Superior temporal gyrus (tissue), 1 donor: ENCODE results near the gene TMEM250.

Experiments
- DNase-seq: peaks from one replicate; pipeline ENCODE4 v3.0.0-alpha.2; 2016; ENCODE audit errors: extremely low spot score

Gene TMEM250

DNA sequence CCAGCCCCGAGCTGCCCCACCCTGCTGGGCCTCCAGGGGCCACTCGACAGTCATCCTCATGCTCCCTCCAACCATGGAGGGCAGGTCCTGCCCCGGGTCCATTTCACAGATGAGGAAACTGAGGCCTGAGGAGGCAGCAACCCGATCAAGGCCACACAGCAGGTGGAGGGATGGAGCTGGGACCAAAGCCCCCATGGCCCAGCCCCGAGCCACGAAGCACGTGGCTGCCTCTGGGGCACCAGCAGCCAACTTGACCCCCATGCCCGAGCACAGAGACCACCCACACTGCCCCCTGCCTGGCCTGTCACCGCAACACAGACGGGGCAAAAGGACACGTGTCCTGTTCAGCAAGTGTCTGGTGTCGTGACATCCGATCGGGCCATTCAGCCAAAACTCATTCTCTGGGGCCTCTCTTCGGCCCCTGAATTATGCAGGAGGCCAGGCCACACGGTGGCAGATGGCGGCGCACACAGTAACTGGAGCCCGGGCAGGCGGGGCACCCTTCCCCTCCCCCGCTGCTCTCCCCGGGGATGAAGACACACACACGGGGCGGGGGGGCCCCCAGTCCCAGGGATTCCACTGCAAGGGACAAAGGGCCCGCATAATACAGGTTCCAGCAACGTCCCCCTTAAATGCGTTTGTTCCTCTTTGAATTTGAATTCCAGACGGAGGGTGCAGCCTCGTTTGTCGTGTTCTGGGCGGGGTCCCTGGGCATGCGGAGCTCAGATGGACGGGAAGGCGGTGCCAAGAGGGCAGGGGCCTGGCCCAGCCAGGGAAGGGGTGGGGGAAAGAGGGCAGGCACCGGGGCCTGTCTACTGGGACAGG lies 29.4 kb upstream of the TMEM250 start:
- no peak for DNase-seq

DNA sequence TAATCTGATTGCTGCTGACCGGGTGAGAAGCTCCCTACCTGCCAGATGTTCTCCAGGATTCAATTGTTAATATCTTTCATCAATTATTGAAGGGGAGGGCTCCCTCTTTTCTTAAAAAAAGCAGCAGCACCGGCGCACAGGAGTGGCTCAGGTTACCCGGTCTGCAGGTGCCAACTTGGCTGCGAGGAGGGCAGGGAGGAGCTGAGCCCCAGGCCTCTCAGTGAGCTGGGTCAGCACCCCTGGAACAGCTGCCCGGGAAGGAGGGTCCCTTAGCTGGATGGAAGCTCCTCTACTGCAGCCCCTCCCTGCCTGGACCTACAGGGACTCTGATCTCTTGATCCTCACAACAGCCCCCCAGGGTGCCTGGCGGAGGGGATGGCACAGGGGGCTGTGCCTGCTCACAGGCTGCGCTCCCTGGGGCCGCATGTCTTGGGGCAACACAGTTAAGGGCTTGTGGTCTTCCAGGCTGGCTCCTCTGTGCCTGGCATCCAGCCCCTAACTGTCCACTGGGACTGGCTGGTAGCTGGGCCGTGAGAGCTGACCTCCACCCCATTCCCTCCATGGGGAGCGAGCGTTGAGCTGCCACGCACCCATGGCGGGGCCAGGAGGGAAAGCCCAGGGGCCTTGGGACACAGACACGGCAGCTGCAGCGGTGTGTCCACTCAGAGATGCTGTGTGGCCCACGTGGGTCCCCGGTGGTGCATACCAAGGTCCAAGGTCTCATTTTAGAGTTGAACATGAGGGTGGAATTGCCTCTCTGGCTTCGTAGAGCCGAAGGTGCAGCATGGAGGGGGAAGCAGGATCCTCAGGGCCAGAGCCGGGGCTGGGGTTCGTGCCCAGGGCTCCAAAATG lies 28.6 kb upstream of the TMEM250 start:
- DNase-seq: no peak

DNA sequence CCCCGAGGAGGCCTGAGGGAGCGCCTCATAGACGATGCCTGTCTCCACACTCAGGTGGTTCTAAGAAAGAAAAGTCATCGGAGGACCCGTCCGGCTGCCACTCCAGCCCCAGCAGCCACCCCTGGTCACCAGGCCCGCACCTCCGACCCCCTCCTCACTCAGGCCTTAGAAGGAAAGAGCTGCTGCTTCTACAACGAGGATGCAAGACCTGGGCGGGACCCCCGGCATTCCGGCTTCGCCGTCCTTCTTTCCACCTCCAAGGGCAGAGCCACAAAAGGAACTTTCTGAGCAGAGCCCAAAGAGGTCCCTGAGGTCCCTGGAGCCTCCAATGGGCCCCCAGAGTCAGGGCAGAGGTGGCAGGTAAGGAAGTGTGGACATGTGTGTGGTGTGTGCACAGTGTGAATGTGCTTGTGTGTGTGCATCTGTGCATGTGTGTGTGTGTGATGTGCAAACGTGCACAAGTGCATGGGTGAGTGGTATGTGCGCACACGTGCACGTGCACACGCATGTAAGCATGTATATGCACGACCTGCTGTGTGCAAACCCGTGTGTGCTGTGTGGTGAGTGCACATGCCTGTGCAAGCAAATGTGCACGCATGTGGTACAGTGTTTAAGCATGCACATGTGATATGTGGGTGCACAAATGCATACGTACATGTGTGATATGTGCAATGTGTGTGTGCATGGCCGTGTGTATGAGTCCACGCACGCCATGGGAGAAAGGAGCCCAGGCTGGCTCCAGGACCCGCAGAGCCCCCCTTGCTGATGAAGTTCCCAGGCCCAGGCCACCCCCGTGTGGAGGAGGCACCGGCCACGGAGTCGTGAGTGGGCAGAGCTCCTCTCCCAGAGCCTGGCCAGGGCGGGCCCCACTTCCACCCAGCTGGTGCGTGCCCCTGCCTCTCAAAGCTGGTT lies 27.7 kb upstream of the TMEM250 start:
- no peak for DNase-seq

DNA sequence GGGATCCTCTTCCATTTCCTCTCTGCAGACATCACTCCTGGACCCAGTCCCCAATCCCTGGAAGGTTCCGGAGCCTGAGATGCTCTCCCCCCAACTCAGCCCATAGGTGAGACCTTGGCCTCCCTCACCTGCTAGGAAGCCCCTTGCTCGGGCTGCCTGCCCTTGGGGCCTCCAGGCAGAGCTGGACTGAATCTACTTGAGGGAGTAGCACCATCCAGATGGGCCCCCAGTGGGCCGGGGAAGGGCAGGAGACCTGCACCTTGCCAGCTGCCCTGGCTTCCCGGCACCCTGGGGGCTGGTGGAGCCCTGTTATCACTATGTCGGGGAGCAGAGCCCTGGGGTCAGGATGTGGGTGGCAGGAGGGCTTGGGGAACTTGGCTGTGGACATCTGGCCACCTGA lies 26.9 kb upstream of the TMEM250 start:
- DNase-seq: no peak

DNA sequence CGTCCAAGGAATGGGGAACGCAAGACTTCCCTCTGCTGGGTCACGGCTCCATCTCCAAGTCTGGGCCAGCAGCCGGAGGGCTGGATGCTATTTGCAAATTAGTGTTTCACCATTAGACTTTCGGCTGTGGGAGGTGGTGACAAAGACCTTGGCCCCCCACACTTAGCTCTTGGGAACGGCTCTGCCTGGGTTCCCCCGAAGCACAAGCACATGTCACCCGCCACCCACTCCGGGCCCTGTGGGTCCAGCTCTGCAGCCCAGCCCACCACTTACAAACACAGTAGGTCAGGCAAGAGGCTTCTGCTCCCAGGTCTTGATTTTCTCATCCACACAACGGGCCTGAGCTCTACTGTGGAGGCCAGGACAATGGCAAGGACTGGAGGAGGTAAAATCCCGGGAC lies 25.8 kb upstream of the TMEM250 start:
- DNase-seq: no peak

DNA sequence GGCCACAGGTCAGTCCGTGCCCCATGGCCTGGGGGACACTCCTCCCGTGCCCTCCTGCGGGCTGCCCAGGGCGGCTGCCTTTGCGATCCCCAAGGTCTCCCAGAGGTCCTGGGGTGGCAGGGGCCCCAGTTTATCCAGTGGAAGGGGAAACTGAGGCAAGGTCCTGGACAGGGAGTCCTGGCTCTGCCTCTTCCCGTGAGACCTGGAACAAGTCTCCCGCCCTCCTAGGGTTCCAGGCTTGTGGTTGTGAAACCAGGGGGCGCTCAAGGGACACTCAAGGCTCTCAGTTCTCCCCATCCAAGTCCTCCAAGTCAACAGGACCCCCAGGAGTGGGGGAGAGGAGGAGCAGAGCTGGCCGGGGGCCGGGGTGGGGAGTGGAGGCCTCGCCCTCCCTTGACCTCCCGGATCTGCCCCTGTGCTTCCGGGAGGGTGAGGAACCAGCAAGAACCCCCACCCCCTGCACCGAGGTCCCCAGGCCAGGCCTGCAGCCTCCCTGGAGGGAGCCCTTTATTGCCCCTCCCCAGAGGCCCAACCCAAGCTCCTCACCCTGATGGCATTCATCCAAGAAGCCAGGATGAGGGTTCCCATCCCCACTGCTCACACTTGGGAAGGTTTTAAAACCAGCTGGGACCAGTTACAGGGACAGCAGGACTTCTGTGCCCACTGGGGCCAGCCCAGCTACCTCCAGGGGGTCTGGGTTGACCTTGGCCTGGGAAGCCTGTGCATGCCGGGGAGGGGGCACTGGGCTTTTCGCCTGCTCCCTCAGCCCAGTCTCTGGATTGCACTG lies 24.7 kb upstream of the TMEM250 start:
- DNase-seq: no peak

DNA sequence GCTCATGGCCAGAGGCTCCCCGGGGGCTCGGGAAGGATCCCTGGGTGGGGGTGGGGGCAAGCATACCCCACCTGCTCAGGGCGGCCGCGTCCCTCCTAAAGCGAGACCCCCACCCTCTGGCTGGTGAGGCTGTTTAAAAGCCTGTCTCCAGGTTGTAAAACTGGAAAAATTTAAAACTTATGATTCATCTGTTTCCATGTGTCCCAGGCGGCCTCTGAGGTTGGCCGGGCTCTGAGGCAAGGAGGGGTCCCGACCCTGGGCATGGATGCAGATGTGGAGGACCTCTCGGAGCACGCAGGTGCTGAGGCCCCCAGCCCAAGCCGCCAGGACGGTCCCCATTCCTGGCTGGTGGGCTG lies 24.2 kb upstream of the TMEM250 start:
- DNase-seq: no peak

DNA sequence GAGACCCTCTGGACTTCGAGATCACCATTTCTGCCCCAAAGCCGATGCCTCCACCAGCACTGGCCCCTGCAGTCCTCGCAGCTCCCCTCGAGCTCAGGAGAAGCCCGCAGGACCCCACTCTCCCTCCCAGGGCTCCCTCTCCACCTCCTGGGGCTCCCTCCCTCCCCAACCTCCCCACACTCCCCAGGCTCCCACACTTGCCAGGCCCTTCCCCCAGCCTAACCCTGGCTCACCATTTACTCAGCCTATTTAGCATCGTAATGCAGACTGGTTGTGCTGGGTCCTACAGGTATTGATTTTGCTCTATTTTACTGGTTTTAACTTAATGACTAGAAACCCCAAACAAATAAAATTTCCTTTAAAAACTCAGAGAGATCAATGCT lies 23.7 kb upstream of the TMEM250 start:
- no peak for DNase-seq

DNA sequence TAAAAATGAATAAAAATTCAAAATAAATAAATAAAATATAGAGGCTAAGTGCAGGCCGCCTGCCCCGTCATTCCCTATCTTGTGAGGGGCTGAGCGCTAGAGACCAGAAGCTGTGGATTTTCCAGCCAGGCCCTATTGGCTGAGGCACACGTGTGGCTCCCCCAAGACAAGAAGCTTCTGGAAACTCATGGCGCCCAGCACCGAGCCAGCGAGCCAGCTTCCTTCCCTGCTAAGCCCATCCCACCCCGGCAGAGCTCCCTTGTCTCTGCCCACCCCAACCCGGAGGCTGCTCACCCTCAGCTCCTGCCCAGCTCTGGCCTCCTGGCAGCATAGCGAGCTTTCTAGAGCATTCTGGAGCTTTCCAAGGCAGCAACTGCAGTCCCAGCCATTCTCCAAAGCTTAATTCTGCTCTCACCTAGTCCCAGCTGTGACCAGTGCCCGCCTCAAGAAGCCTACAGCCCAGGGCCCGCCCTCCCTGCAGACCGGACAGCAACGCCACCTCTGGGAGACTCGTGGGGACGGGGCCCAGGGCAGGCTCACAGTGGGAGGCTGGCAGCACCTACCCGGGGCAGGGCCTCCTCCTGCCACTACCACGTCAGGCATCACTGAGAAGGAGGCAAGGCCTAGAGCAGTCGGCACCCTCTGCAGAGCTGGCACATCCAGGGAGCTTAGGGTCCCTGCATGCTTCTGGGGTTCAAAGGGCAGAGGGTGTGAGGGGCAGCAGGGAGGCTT lies 23.2 kb upstream of the TMEM250 start:
- DNase-seq: no peak

DNA sequence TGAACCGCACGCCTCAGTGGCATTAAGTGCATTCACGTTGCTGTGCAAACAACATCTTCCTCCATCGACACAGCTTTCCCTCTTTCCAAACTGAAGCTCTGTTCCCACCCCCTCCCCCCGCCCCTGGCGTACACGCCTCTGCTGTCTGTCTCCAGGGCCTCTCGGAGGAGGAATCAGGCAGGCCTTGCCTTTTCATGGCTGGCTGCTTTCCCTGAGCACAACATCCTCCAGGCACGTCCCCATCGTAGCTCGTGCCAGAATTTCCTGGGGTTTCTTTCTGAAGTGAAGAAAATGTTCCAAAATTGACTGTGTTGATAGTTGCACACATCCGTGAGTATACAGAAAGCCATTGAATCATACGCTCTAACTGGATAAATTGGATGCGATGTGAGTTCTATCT lies 22.3 kb upstream of the TMEM250 start:
- peak; percentile 24 for DNase-seq

DNA sequence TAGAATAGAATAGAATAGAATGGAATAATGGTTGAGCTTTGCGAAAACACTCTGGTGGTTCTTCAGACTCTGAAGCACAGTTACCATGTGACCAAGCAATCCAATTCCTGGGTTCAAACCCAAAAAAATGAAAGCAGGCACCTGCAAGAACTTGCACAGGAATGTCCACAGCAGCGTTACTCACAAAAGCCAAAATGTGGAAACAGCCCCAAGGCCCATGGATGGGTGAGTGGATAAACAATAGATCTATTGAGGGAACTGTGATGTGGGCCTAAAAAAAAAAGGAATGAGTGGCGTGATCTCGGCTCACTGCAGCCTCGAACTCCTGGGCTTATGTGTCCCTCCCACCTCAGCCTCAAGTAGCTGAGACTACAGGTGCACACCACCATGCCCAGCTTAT lies 21.4 kb upstream of the TMEM250 start:
- no peak for DNase-seq

DNA sequence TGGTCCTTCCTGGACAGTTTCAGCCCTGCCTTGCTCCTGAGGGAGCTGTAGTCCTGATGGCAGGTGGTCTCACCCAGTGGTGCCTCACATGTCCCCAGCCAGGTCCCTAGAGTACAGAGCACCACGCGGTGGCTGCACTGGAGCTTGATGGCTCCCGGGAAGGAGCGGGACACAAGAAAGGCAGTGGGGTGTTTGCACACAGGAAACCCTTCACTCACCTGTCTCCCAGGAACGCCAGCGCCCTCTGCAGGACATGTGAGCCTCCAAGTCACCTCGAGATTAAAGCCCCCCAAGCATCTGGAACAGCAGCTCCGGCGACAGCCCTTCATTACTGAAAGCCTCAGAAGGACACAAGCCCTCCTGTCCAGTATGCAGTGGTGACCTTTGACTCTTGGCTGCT lies 19.9 kb upstream of the TMEM250 start:
- DNase-seq: no peak

DNA sequence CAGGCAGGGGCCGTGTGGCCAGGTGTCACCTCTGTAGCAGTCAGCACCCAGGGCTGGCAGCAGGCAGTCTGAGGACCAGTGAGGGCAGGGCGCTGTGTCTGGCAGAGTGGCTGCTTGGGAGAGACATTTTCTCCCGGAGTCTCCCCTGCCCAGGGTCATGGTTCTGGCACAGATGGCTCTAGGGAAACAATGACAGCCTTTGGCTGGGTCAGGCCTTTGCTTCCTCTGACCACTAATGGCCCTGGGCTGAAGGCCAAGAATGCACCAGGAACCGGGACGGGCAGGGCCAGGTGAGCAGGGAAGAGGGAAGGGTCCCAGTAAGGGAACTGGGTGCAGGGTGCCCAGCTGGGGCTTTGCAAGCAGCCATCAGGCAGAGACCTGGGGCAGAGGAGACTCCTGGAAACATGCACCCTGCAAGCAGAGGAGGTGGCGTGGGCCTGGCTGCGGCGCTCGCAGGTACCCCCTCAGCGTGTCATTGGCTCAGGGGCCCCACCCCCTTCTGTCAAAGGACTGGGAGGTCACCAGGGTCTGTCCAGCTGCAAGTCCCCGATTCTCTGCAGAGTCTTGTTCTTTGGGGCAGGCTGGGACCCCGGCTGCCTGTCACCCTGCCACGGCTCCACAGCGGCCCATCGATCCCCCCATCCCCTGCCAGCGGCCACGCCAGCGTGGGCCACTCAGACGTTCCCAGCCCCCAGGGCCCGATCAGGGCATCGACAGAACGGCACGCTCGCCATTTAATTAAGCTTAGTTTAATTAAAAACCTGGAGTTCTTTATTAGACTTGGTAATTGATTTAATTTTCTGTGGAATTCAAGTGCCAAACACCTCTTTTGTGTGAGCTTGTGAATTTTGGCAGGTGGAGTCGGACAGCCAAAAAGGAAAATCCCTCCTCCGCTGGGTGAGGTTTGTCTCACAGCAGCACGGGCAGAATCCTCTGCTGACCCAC lies 18.9 kb upstream of the TMEM250 start:
- no peak for DNase-seq

DNA sequence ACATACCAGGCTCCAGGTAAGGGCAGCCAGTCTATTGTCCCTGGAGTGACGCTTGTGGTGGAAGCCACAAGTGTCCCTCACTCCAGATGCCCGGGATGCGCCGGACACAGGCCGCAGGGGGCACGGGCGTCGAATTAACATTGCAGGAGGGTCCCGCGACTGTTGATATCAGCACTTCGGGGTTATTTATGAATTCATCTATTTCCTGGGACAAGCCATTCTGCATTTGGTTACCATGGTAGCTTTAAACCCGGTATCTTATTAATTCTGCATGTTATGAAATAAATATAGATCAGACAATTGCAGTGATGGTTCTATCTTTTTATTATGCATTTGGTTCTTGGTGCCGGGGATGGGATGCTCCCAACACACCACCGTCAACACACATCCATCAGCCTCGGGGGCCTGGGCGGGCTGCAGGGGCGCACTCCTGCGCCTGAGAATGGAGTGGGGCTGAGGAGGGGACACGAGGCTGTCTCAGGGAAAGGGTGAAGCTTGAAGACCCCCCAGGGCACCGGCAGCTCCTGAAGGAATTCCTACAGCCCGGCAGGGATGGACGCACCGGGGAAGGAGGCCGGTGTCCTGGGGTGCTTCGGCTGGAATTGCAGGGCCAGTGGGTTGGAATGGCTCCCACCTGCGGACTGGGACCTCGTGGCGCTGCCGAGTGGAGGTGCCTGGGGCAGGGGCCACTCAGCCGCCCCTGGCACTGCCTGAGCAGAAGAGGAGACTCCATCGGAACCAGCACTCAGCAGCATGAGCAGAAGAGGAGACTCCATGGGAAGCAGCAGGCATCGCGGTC lies 17.7 kb upstream of the TMEM250 start:
- no peak for DNase-seq

DNA sequence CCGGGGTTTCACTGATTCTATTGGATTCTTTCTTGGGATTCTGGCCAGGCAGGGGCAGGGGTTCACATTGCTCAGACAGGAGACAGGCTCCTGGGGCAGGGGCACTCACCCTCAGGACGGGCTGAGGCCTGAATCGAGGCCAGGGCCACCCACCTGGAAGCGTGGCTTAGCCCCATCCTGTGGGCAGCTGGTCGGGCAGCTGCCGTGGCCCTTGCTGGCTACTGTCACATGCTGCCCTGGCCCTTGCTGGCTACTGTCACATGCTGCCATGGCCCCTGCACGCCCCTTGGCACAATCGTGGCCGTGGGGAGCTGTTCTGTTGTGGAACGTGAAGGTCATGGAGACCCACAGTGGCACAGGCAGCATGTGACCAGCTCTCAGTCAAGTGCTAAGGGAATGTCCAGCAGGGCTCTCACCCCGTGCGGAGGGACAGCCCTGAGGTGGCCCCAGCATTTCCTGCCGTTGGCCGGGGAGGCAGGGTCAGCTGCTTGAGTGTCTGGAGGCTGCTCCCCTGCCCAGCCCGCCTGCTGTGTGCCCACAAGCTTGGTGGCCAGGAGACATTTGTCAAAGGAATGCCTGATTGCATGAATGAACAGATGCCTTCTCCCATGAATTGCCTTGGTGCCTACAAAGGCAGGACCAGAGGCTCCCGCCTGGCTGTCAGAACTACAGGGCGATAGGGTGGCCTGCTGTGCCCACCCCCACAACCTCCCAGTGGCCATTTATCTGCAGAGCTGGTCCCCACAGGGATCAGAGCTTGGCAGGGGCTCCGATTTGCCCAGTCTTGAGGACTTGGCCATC lies 16.9 kb upstream of the TMEM250 start:
- DNase-seq: no peak

DNA sequence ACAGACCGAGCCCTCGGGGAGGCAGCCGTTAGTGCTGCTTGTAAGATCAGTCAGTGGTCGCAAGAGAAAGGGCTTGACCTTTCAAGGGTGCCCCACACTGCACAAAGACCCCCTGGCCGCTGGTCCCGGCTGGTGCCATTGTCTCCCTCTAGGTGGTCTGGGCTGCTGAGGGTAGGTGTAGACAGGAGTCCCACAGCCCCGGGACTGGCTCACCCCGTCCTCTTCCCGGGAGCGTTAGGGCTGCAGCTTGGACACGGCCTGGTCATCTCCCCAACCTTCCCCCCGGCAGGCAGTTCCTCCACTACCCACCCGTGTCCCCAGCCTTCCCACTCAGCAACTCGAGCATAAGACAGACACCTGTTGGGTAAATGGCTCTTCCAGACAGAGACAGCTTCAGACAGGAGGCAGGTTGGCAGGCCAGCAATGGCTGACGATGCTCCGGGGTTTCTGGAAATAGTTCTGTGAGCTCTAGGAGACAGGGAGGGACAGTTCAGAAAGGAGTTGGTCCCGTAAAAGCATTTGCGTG lies 15.3 kb upstream of the TMEM250 start:
- no peak for DNase-seq

DNA sequence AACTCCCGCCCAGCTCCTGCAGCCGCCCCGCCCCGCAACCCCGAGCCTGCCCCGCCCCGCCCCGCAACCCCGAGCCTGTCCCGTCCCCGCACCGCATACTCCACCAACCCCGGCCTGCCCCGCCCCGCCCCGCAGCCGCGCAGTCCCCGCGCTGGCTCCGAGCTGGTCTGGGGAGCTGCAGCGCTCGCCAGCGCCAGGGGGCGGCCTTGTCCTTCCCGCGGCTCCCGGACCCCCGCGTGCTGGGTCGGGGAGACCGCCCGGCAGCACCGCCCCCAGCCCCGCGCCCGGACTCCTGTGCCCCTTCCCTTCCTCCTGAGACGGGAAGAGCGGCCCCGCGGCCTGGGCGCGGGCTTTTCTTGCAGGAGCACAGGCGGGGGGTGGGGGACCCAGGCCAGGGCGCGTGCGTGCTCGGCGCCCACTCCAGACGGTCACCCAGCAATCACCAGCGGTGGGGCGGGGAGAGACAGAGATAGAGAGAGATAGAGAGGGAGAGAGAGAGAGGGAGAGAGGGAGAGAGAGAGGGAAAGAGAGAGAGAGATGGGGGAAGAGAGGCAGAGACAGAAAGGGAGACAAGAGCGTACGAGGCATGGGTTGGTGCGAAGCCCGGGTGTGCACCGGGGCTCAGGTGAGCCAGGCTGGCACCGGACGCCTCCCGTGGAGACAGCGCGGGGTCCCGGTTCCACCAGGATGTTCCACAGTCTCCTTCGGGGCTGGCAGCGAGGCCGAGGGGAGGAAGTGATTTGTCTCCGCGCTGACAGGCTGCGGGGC lies 14.7 kb upstream of the TMEM250 start:
- no peak for DNase-seq
